Spinal cord (tissue), 10 donors: Measurements from ENCODE around the gene PEPD. TPM values are rescaled to one million over a fixed set of nuclear protein-coding genes. Genes with fewer than 3 reads are reported as not detected.

Source experiments
- DNase-seq, 6 donors: peaks; one replicate each; pipeline versions ENCODE4 v3.0.0 to v3.0.0-alpha.2; 2013 to 2015; ENCODE audit warnings: low spot score in 6 of 6, low read depth in 4 of 6
- H3K27ac ChIP-seq: one replicate; pipeline ENCODE4 v1.5.1; 2013; ENCODE audit warnings: low read depth, low read length, control low read depth
- H3K27me3 ChIP-seq: one replicate; pipeline ENCODE4 v1.6.1; 2013; ENCODE audit warnings: low read length; ENCODE audit not compliant: control insufficient read depth, insufficient read depth
- H3K36me3 ChIP-seq: one replicate; pipeline ENCODE4 v1.6.1; 2013; ENCODE audit warnings: low read length; ENCODE audit not compliant: control insufficient read depth, insufficient read depth
- H3K4me1 ChIP-seq: one replicate; pipeline ENCODE4 v1.6.1; 2013; ENCODE audit warnings: low read length; ENCODE audit not compliant: control insufficient read depth, insufficient read depth
- H3K4me3 ChIP-seq: one replicate; pipeline ENCODE4 v1.5.1; 2013; ENCODE audit warnings: low read depth, low read length, control low read depth
- H3K9me3 ChIP-seq: one replicate; pipeline ENCODE4 v1.6.1; 2013; ENCODE audit warnings: low read length; ENCODE audit not compliant: control insufficient read depth, insufficient read depth
- WGBS: methylation state at CpG from one replicate; pipeline ENCODE4 v1.1.5; 2013; ENCODE audit warnings: missing lambda C conversion rate; ENCODE audit not compliant: insufficient coverage; 5-methylcytosine and 5-hydroxymethylcytosine counted together
- polyA plus RNA-seq, 2 donors: library from polyadenylated mRNA; unstranded; fragments of 120-200 nt; gene quantifications; one replicate each; pipeline ENCODE4 v1.2.1, GENCODE V29; 2013; ENCODE audit not compliant: insufficient read length in 2 of 2
- total RNA-seq, 2 donors: library from RNA; depleted of rRNA in 1 of 2; stranded (reverse); fragments of 120-200 nt in 1 of 2; fragments of >200 nt in 1 of 2; gene quantifications; one replicate each; pipeline versions ENCODE4 v1.2.3 to v1.2.4, GENCODE V29; 2013 to 2014
- donor health status: healthy.

PEPD gene
- total and polyA plus RNA-seq, 4 donors, result 30.0 to 62.6 (median 48.6) TPM

DNA sequence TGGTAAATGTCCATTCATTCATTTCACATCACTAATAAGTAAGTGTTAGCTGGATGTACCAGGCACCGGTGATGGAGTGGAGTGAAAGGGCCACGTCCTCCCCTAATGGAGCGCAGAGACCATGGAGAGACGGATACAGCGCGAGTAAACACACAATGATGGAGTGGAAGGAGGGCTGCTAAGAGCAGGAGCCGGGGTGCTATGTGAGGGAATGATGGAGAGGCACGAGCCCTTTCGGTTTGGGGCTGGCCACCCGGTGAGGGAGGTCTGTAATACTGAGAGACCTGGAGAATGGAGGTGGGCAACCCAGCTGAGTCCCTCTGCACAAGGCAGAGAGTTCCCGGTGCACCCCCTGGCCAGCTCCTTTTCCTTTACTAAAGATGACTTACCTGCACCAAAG lies 53.7 kb downstream of the PEPD start:
- DNase-seq, result peak in 1 of 6 donors; percentile 21
- Histone ChIP-seq H3K27me3 (no peaks in the 10 kb centered on the region), H3K4me3 (no peak overlapping the region), H3K36me3 (peaks cover 27% of the 10 kb centered on the region), H3K27ac (no peak overlapping the region), H3K9me3 (no peaks in the 10 kb centered on the region), H3K4me1 (peaks cover 18% of the 10 kb centered on the region)
- 81% methylated on average over 8 of the region's 11 CpGs for WGBS

DNA sequence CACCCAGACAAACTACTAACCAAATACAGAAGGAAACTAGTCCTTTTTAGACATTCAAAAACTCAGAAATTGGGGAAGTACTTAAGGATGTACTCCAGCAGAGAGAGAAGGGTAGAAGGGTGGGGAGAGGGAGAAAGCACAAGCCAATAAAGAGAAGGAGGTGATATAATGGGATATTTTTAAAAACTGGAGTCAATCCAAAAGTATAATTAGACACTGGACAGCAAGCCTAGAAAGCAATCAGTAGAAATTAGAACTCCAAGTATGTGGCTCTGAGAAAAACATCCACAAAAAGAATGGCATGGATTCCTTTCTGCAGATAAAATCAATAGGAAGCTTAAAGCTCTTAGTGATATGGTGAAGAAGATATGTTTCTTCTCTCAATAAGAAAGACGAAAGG lies 55.8 kb downstream of the PEPD start:
- peaks cover 28% of the 10 kb centered on the region for H3K4me1 ChIP-seq
- WGBS, result no CpG with 5 or more reads among the region's 1 CpG
- H3K9me3 ChIP-seq, result no peaks in the 10 kb centered on the region
- no peak overlapping the region for H3K27ac ChIP-seq
- DNase-seq, result peak in 1 of 6 donors; percentile 26
- no peaks in the 10 kb centered on the region for H3K27me3 ChIP-seq
- H3K4me3 ChIP-seq, result no peak overlapping the region
- peaks cover 38% of the 10 kb centered on the region for H3K36me3 ChIP-seq

DNA sequence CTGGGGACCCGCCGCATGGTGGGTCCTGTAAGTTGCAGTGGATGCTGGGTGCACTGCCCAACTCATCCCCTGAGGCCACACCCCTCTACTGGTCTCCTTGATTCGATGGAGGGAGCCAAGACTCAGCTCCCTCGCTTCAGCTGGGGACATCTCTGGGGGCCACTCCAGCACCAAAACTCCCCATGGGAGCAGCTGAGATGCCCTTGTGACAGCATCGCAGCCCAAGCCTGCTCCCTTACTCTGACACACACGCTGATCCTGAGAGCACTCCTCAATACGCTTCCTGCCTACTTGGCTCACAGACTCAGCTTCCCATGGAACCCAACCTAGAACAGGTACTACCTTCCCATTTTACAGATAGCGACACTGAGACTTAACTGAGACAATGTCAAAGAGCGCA lies 56.2 kb downstream of the PEPD start:
- H3K27ac ChIP-seq, result no peak overlapping the region
- H3K36me3 ChIP-seq, result peaks cover 41% of the 10 kb centered on the region
- no peaks in the 10 kb centered on the region for H3K27me3 ChIP-seq
- H3K4me1 ChIP-seq, result peaks cover 28% of the 10 kb centered on the region
- H3K4me3 ChIP-seq, result no peak overlapping the region
- no peak for DNase-seq
- H3K9me3 ChIP-seq, result no peaks in the 10 kb centered on the region
- 93% methylated on average over 8 of the region's 9 CpGs for WGBS

DNA sequence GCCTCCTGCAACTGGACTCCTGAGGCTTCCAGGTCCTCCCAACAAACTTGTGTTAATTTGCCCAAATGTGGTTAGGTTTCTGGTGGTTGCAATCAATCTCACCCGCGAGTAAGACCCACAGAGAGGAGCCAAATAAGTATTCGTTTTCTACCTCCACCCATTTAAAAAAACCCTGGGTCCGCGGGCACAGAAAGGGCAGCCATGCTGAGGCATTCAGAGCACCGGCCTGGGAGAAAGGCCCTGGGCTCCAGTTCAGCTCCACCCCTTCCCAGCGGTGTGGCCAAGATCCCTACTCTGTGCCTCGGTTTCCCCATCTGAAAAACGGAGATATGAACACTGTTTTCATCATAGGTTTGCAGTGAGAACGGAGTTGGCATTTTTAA lies 56.9 kb downstream of the PEPD start:
- no peak for DNase-seq
- peaks cover 39% of the 10 kb centered on the region for H3K36me3 ChIP-seq
- WGBS, result 95% methylated on average over 7 of the region's 10 CpGs
- peaks cover 28% of the 10 kb centered on the region for H3K4me1 ChIP-seq
- no peak overlapping the region for H3K4me3 ChIP-seq
- H3K27me3 ChIP-seq, result no peaks in the 10 kb centered on the region
- no peaks in the 10 kb centered on the region for H3K9me3 ChIP-seq
- no peak overlapping the region for H3K27ac ChIP-seq

DNA sequence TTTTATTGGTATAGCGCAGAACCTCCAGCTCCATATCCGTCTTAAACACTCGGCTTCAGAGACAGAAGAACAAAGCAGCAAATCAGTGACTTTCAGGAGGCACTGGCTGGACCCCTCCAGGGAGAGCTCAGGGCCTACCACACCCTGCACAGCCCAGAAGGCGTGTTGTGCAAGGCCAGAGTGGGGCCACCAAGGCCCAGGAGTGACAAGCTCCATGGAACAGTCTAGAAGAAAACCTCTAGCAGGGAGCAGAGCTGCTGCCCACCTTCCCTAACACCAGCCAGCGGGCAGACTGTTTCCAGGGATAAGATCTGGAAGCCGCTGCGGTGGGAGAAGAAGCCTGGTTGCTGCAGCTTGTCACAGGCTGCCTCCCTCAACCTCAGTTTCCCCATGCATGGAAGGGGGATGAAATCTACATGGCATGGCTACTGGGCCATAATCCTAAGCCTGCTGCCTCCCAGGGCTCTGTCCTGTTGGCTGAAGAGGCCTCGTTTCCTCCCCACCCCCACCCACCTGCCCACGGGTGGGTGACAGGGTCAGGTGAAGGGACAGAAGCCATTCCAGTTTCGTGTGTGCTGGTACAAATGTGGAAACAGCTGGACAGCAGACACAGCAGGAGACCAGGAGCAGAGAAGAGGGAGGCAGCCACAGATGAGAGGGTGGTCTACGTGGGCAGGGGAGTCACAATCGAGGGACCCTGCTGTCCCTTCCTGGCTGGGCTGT lies 57.4 kb downstream of the PEPD start:
- WGBS, result 77% methylated on average over 7 of the region's 12 CpGs

DNA sequence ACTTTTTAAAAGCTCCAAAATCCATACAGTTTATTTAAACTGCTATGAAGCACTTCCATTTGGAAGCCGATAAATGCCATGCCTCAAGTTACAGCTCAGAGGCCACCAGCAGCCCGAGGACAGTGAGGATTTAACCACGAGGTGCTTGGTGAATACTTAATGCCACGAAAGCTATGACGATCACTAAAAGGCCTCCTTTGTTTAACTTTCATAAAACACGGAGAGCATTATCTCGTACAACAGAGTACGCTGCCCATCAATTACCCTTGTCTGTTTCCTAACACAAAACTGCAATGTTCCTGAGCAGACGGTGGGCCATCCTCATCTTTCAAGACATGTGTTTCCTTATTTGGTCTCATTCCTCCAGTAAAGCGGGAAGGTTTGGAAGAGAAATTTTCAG lies 58.4 kb downstream of the PEPD start:
- Histone ChIP-seq H3K27me3 (no peaks in the 10 kb centered on the region), H3K4me3 (no peak overlapping the region), H3K4me1 (peaks cover 28% of the 10 kb centered on the region), H3K27ac (no peak overlapping the region), H3K9me3 (no peaks in the 10 kb centered on the region), H3K36me3 (peaks cover 33% of the 10 kb centered on the region)
- WGBS, result 28% methylated on average over 8 of the region's 10 CpGs
- peak in 3 of 6 donors; percentile 15 to 76 (median 43) for DNase-seq

More for the DNA sequence above, 57.4 kb downstream of the PEPD start:
- no peaks in the 10 kb centered on the region for H3K27me3 ChIP-seq
- peaks cover 36% of the 10 kb centered on the region for H3K36me3 ChIP-seq
- peak in 1 of 6 donors; percentile 16 for DNase-seq
- H3K9me3 ChIP-seq, result no peaks in the 10 kb centered on the region
- peaks cover 32% of the 10 kb centered on the region for H3K4me1 ChIP-seq
- H3K27ac ChIP-seq, result no peak overlapping the region
- no peak overlapping the region for H3K4me3 ChIP-seq

DNA sequence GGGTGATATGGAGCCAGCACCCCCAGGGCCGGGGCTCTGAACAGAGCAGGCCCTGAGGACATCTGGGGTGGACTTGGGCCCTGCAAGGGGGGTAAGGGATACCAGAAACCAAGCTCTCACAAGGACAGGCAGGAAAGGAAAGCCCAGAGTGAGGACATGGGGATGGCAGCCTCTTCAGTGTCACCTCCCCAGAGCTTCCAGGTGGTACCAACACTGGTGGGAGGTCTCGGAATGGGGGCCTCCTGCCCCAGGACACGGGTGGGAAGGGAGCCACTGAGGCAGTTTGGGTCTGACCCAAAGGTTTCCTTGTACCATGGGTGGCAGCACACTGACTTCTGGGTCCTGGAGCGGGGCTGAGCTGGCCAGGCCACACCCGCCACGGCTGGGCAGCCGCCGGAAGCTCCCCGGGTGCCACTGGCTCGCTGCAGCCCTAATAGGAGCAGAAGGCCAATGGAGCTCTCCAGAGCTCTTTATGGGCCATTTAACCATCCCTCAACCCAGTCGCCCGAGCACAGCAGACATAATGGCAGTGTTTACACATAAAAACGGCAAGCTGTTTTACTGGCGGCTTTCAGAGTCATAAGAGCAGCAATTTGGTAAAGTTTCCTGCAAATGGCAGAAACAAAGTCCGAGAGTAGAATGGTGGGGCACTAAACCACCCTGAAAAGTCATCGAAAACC lies 59.3 kb downstream of the PEPD start:
- H3K27ac ChIP-seq, result no peak overlapping the region
- H3K27me3 ChIP-seq, result no peaks in the 10 kb centered on the region
- WGBS, result 51% methylated on average over 15 of the region's 16 CpGs
- peaks cover 27% of the 10 kb centered on the region for H3K4me1 ChIP-seq
- no peaks in the 10 kb centered on the region for H3K9me3 ChIP-seq
- no peak overlapping the region for H3K4me3 ChIP-seq
- peaks cover 37% of the 10 kb centered on the region for H3K36me3 ChIP-seq
- peak in 1 of 6 donors; percentile 81 for DNase-seq

DNA sequence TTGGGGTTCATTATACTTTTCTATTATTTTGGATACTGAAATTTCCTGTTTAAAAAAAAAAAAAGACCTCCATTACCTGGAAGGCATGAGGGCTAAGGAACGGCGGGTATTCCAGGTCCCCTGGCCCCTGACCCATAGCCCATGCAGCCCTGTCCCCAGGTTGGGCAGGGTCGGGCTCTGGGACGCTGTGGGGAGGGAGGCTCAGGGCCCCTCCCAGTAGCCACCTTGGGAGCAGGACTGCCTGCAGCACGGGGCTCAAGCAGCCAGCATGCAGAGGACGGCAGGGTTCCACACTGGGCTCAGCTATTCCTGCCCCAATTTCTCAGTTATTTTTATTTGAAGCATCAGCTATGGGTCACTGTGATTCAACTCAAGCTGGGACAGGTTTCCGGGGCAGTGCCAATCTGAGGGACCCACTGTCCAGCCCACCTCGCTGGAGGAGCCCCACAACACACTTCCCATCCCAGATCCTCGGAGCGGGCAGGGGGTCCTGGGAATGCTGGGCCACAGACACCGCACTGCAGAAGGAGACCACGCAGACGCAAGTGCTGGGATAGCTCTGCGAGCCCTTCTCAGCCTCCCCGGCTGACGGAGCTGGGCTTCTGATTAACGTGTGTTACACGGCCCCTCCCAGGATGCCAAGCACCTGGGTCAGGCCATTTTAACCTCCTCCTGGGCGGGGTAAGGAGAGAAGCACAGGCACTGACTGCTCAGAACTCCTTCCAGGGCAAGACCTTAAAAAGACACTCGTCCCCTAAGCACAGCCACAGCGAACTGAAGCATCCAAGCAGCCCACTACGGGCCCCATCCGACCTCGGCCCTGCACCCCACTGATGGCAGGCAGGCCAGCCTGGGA lies 60.1 kb downstream of the PEPD start:
- no peak for DNase-seq
- WGBS, result 84% methylated on average over 20 of the region's 24 CpGs

DNA sequence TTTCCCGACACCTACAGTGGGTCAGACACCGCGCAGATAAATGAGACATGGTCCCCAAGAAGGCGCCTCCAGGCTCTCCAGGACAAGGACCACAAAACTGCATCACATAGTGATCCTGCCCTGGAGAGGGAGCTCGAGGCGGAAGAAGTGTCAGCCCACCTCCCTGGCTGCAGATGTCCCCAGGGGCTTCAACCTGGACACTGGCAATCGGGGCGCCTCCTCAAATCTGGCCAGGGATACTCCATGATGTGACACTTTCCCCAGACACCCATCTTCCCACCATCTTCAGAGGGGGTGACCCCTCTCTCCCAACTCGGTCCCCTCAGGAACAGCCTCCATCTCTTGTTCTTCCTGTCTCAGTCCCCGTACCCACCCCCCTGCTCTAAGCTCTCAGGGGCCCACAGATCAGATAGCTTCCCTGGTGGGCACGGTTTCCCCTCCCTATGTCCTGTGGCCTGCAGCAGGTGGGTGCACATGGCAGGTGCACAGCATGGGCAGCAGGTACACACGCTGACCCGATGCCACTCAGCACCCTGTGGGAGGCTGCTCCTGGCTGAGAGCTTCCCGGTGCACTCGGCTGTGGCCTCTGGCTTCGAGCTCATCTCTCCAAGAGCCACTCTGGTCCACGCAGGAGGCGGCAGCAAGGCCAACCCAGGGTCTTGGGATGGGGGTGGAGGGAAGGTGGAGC lies 61.2 kb downstream of the PEPD start:
- Histone ChIP-seq H3K4me1 (peaks cover 27% of the 10 kb centered on the region), H3K36me3 (peaks cover 39% of the 10 kb centered on the region), H3K4me3 (no peak overlapping the region), H3K27me3 (no peaks in the 10 kb centered on the region), H3K27ac (no peak overlapping the region), H3K9me3 (no peaks in the 10 kb centered on the region)
- DNase-seq, result no peak
- WGBS, result 89% methylated on average over 18 of the region's 18 CpGs

More for the DNA sequence above, 60.1 kb downstream of the PEPD start:
- Histone ChIP-seq H3K4me3 (no peak overlapping the region), H3K27me3 (no peaks in the 10 kb centered on the region), H3K4me1 (peaks cover 27% of the 10 kb centered on the region), H3K27ac (no peak overlapping the region), H3K9me3 (no peaks in the 10 kb centered on the region), H3K36me3 (peaks cover 39% of the 10 kb centered on the region)
